Activated T-cell treated with anti-CD3 and anti-CD28 coated beads, Interleukin-2, amount 50 U/mL, for 1 hour (primary cell): ENCODE data around the gene GALNT17.

Experiments used
- DNase-seq: peaks from one replicate; pipeline ENCODE4 v3.0.0-alpha.2; 2020

The GALNT17 gene

GRCh38 chr7:71132127-71132376 is at the start of gene GALNT17:
Gene GALNT17 (plus strand): TSS chr7:71132144.
- DNase-seq = no peak

DNA sequence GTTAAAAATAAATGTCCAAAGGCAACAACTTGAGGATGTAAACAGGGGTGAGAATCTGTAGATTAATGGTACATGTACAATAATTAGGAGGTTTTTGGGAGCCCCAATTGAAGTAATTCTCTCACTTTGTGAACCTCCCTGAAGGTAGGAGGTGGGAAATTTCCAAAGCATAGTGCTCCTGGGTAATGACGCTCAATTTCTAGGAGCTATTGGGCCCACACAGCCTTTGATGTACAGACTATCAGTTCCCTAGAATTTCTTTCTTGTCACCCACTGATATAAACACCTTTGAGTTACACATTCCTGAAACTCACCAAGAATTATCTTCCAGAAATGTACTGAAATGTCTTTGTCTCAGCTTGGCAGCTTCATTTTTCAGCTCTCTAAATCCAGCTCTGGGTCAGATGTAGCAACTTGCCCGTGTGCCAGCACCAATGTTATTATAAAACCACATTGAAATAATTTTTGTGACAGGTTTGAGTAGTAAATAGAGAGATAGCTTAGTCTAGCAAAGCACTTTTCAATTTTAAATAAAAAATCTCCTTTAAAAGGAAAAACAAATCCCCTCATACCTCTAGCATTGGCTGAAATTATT is 36.6 kb upstream of the GALNT17 start:
- DNase-seq = no peak

GRCh38 chr7:71096351-71096750 is 35.6 kb upstream of the GALNT17 start:
- DNase-seq = no peak

GRCh38 chr7:71106226-71106625 is 25.7 kb upstream of the GALNT17 start:
- DNase-seq = no peak

DNA sequence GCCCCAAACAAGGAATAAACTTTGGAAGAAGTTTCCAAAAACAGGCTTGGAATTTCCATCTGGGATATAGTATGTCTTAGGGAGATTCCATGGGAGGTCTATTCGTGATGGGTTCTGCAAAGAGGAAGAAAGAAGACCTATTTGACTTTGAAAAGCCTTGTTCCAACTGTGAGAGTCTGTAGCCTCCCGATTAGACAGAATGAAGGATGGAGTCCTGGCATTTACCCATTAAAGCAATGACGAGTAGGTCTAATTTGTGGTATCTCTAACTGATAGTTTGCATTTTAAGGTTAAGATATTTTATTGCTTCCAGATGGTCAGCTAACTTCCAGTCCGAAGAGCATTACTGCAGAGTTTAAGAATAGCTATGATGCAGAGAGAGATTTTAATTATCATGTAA is 19.5 kb upstream of the GALNT17 start:
- DNase-seq = no peak

DNA sequence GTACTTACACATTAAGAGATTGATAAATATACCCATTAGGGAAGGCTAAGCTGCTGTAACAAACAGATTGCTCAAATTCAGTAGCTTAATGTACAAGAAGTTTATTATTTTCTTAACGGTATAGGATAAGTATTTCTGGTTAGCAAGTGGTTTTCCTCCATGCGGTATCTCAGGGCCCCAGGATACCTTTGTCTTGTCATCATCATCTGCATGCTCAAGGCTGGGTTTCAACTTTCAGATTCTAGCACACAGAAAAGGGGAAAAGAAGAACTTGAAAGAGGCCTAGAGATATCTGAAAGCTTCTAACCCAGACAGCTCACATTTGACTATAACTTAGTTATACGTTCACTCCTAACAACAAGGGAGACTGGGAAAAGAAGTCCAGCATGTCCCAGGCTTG is 11.8 kb upstream of the GALNT17 start:
- no peak for DNase-seq

DNA sequence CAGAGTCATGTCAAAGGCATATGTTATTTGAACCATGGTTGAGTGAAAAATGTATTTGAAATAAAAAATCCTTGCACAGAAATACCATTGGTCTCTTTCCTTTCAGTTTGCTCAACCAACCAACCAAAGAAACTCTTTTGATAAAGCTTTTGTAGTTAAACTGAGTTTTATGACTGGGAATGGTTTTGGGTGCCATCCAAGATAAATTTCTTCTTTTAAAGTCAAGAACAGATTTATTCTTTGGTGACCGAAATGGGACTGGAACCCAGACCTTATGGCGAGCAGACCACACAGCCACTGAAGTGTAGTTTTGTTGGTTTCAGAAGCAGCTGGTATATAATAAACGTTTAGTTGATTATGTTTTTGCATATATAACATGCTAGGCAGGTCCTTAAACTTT is 2.8 kb upstream of the GALNT17 start:
- DNase-seq = no peak

DNA sequence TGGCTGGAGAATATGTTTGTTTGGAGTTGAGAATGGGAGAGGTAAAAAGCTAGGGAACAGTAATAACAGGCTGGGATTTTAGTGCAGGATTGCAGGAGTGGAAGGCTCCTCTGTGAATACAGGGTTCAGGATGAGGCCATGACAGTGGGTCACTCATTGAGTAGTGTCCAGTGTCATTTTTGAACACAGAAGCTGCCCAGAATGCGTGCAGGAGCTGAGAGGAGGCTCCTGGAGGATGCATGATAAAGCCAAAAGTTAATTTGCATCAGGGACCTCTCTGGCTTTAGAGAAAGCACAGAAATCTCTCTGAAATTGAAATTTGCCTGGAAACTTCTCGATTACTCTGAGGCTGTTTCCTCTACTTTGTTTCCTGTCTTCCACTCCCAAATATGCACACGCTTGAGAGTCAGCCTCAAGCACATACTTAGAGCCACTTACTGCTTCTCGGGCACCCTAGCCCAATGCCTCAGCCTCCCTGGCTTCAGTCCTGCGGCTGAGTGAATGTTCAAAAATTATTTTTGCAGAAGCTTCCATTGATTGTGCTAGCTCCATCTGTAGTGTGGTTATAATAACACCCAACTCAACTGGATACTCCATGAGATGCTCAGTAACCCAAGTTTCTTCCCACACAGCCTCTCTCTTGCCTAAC is 1.8 kb upstream of the GALNT17 start:
- DNase-seq = no peak

- no peak for DNase-seq
Measured at GRCh38 chr7:71131256-71132126, 453 bp upstream of the GALNT17 start.

- no peak for DNase-seq
Measured at GRCh38 chr7:71132377-71133231, 660 bp downstream of the GALNT17 start.

GRCh38 chr7:71133232-71133622 is 1.3 kb downstream of the GALNT17 start:
- no peak for DNase-seq

DNA sequence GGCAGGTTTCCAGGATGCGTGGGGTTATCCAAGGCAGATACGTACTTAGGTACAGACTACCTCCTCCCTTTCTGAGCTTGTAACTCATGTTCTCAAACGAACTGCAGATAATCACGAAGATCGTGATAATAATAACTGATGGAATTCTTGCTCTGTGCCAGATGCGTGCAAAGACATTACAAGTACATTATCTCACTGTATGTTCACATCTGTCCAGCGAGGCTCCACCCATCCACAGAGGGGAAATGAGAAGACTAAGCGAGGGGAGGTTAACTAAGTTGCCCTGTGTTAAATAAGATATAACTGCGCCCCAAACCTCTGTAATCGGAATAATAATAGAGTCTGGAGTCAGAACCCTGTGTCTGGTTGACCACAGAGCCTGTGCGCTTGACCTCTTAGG is 1.9 kb downstream of the GALNT17 start:
- DNase-seq = no peak

- DNase-seq = no peak
Measured at GRCh38 chr7:71135116-71135515, 3.2 kb downstream of the GALNT17 start.

GRCh38 chr7:71135663-71136062 is 3.7 kb downstream of the GALNT17 start:
- DNase-seq = no peak

DNA sequence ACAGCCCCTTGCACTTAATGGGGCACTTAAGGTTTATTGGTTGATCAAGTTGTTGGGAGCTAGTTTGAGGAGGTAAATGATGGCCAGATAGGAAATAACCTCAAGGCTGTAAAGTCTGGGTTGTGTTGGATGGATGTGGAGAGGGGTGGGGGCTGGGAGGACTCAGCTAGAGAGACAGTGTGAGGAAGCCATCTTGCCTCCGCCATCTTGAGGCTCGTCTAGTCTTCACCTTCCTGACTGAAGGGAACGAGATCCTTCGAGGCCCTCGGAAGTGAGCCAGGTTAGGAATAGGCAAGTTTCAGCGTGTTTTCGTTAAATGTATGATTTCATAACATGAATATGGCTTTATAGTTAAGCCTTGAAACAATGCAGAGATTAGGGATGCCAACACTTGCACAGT is 5.5 kb downstream of the GALNT17 start:
- no peak for DNase-seq

GRCh38 chr7:71140264-71140663 is 8.3 kb downstream of the GALNT17 start:
- no peak for DNase-seq

DNA sequence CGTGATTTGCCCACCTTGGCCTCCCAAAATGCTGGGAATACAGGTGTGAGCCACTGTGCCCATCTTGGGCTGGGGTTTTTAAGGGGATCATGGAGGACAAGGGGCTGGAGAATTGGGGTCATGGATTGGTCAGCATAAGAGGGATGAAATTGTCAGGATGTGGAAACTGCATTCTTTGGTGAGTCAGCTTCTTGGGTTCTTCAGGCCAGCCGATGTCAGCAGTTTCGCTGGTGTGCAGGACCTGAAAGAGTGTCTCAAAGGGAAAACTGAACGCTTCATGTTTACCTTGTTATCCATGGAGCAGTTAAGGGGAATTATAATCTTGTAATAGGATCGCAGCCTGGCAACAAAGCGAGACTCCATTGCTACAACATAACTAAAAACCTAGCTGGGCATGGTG is 13.0 kb downstream of the GALNT17 start:
- no peak for DNase-seq

DNA sequence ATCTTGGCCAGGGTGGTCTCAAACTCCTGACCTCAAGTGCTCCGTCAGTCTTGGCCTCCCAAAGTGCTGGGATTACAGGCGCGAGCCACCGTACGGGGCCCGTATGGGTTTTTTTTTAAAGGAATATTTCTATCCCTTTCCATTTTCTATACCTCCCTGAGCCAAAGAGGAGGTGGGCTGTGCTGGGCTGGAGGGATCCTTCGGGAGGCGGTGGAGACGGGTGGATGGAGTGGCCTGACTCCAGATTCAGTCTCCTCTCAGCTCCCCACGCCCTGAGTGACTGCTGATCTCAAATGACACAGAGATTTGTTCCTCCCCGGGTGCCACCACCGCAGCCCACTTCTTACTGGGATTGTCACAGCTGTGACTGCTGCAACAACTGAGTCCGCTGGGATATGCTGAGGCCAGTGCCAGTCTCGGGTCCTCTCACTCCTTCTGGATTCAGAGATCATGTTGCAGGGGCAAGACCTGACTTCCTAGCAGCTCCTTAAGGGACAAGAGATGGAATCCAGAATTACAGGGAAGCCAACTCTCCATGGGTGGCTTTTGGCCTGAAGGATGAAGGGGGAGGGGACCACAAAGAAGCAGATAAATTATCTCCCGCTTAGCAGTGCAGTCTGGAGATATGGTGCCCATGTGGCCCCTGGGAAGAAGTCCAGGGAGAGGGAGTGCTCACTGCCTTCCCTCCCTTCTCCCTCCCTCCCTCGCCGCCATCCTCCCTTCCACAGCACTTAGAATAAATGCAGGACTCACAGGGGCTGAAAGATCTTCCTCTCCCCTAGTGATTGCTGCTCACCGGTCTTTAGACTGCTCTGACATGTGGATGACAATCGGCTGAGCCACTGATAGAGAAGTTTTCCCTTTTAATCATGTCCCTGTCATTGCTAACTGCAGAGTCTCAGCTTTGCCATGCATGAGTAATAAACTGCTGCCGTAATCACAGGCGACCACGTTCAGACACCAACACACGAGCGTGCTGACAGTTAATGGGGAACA is 14.3 kb downstream of the GALNT17 start:
- DNase-seq = no peak

DNA sequence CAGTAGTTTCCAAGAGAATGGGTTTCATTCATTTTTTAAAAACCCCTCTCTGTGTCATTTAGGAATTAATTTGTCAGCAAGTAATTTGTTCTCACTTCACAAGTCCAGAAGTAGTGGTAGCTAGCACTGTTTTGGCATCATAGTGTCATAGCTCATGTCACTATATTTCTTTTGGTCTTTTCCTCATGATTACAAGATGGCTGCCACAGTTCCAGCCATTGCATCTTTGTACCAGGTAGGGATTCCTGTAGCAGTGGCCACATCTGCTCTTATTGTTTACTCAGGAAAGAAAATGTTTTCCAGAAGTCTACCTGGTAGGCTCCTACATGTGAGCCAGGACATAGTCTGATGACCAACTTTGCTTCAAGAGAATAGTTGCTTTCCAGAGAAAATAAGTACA is 16.2 kb downstream of the GALNT17 start:
- no peak for DNase-seq

- DNase-seq = no peak
Measured at GRCh38 chr7:71155236-71155635, 23.3 kb downstream of the GALNT17 start.

DNA sequence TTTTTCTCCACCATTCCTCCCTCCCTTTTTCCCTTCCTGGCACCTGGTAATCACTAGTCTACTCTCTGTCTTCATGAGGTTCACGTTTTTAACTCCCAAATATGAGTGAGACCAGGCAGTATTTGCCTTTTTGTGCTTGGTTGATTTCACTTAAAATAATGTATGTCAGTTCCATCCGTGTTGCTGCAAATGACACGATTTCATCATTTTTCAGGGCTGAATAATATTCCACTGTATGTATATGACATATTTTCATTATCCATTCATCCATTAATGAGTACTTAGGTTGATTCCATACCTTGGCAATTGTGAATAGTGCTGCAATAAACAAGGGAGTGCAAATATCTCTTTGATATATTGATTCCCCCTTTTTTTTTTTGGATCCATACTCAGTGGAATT is 25.8 kb downstream of the GALNT17 start:
- no peak for DNase-seq

DNA sequence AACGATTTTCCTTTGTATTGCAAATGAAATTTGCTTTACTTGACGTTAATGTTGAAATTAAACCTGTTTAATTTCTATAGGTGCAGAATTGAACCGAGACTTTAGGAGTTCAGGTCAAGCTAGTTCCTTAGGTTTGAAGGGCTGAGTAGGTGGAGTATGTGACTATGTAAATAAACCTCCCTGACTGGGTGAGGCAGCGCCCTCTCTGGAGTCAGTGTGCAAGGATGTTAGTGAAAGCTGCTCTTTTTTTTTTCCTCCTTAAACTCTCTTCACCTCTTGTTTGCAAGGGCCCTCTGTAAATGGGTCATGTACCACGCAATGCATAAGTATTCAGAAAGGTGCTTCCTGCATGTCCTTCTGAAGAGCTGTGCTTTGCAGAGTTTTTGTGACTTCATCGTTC is 33.8 kb downstream of the GALNT17 start:
- no peak for DNase-seq
